ENCODE results near the gene SYNGR3. TPM values are rescaled to one million over a fixed set of nuclear protein-coding genes. Genes with fewer than 3 reads are reported as not detected.

SYNGR3 gene
- total and polyA plus RNA-seq, 3 experiments from 2014 or later, result 2.1 to 3.6 (median 3.4) TPM

GRCh38 chr16:1976951-1977874 lies 12.6 kb upstream of the SYNGR3 start:
- Histone ChIP-seq H3K27ac (ENCODE audit: low read depth, low read length) (no peak overlapping the region), H3K4me3 (ENCODE audit: low read length) (no peak overlapping the region), H3K36me3 (ENCODE audit: insufficient read depth, low read length) (peaks cover 20% of the 10 kb centered on the region), H3K27me3 (ENCODE audit: insufficient read depth, low read length, poor library complexity, severe bottlenecking) (peaks cover 16% of the 10 kb centered on the region), H3K4me1 (ENCODE audit: insufficient read depth, low read length) (peaks cover 9% of the 10 kb centered on the region), H3K9me3 (ENCODE audit: low read length) (no peaks in the 10 kb centered on the region)
- Mint-ChIP-seq H3K36me3 (peaks cover 0 to 51% (median 2%) of the 10 kb centered on the region in 3 donors), H3K9me3 (no peaks in the 10 kb centered on the region), H3K4me1 (peaks cover 6% of the 10 kb centered on the region in 3 donors), H3K27me3 (peaks cover 11 to 12% of the 10 kb centered on the region in 2 donors), H3K27ac (no peak overlapping the region), H3K4me3 (no peak overlapping the region)
- no peak for DNase-seq
- ChIA-PET CTCF (interaction anchor here (1.0 to 1.1 kb wide), 2 partner anchors 27 to 163 kb away, joined by 3 to 4 read pairs; no protein-coding TSS in a partner anchor), POLR2A (interaction anchor here (1.4 kb wide), 1 partner anchor 13 kb away, joined by 5 read pairs; the partner anchor contains the start of gene RPS2)

- CTCF ChIA-PET, result interaction anchor here (1.1 kb wide), 1 partner anchor 26 kb away, joined by 3 read pairs; no protein-coding TSS in a partner anchor
- peaks cover 2 to 6% (median 3%) of the 10 kb centered on the region in 3 donors for H3K4me1 Mint-ChIP-seq
- Histone ChIP-seq H3K4me3 (ENCODE audit: low read length) (no peak overlapping the region), H3K27ac (ENCODE audit: low read depth, low read length) (no peak overlapping the region), H3K36me3 (ENCODE audit: insufficient read depth, low read length) (peaks cover 20% of the 10 kb centered on the region), H3K4me1 (ENCODE audit: insufficient read depth, low read length) (peaks cover 6% of the 10 kb centered on the region), H3K27me3 (ENCODE audit: insufficient read depth, low read length, poor library complexity, severe bottlenecking) (peaks cover 16% of the 10 kb centered on the region), H3K9me3 (ENCODE audit: low read length) (no peaks in the 10 kb centered on the region)
- no peak overlapping the region for H3K4me3 Mint-ChIP-seq
- H3K36me3 Mint-ChIP-seq, result peaks cover 0 to 48% (median 2%) of the 10 kb centered on the region in 3 donors
- no peaks in the 10 kb centered on the region for H3K9me3 Mint-ChIP-seq
- H3K27ac Mint-ChIP-seq, result no peak overlapping the region
- H3K27me3 Mint-ChIP-seq, result peaks cover 12% of the 10 kb centered on the region in 2 donors
- POLR2A ChIA-PET, result no interaction called here
- no peak for DNase-seq
Measured at GRCh38 chr16:1977875-1978268, 11.9 kb upstream of the SYNGR3 start.

- Mint-ChIP-seq H3K4me3 (no peak overlapping the region), H3K27me3 (peaks cover 12 to 16% of the 10 kb centered on the region in 2 donors), H3K36me3 (peaks cover 0 to 45% (median 2%) of the 10 kb centered on the region in 3 donors), H3K4me1 (peaks cover 2 to 11% (median 6%) of the 10 kb centered on the region in 3 donors), H3K9me3 (no peaks in the 10 kb centered on the region), H3K27ac (no peak overlapping the region)
- H3K27ac ChIP-seq (ENCODE audit: low read depth, low read length), result no peak overlapping the region
- no peaks in the 10 kb centered on the region for H3K9me3 ChIP-seq (ENCODE audit: low read length)
- peaks cover 16% of the 10 kb centered on the region for H3K27me3 ChIP-seq (ENCODE audit: insufficient read depth, low read length, poor library complexity, severe bottlenecking)
- H3K4me3 ChIP-seq (ENCODE audit: low read length), result no peak overlapping the region
- peaks cover 20% of the 10 kb centered on the region for H3K36me3 ChIP-seq (ENCODE audit: insufficient read depth, low read length)
- peaks cover 9% of the 10 kb centered on the region for H3K4me1 ChIP-seq (ENCODE audit: insufficient read depth, low read length)
- no peak for DNase-seq
- ChIA-PET POLR2A (interaction anchor here (0.5 to 1.7 kb wide), 2 partner anchors 44 to 196 kb away, joined by 3 to 4 read pairs; partner anchors contain the start of genes NUBP2 and SPSB3), CTCF (no interaction called here)
Measured at GRCh38 chr16:1978476-1979120, 11.2 kb upstream of the SYNGR3 start.

GRCh38 chr16:1979271-1980029 lies 10.3 kb upstream of the SYNGR3 start:
- Mint-ChIP-seq H3K9me3 (no peaks in the 10 kb centered on the region), H3K36me3 (peaks cover 0 to 40% (median 2%) of the 10 kb centered on the region in 3 donors), H3K27ac (no peak overlapping the region), H3K4me1 (peaks cover 2 to 12% (median 6%) of the 10 kb centered on the region in 3 donors), H3K27me3 (peaks cover 12 to 16% of the 10 kb centered on the region in 2 donors), H3K4me3 (peak overlapping the region in 1 of 7 donors; percentile 32)
- H3K4me3 ChIP-seq (ENCODE audit: low read length), result no peak overlapping the region
- peaks cover 16% of the 10 kb centered on the region for H3K27me3 ChIP-seq (ENCODE audit: insufficient read depth, low read length, poor library complexity, severe bottlenecking)
- no peaks in the 10 kb centered on the region for H3K9me3 ChIP-seq (ENCODE audit: low read length)
- peaks cover 11% of the 10 kb centered on the region for H3K4me1 ChIP-seq (ENCODE audit: insufficient read depth, low read length)
- CTCF ChIA-PET, result interaction anchor here (1.5 kb wide), 1 partner anchor 24 kb away, joined by 4 read pairs; no protein-coding TSS in a partner anchor
- no peak overlapping the region for H3K27ac ChIP-seq (ENCODE audit: low read depth, low read length)
- H3K36me3 ChIP-seq (ENCODE audit: insufficient read depth, low read length), result peaks cover 20% of the 10 kb centered on the region
- POLR2A ChIA-PET, result interaction anchor here (0.5 to 1.7 kb wide), 2 partner anchors 43 to 197 kb away, joined by 3 to 4 read pairs; partner anchors contain the start of genes NUBP2 and SPSB3
- no peak for DNase-seq

- peaks cover 18% of the 10 kb centered on the region for H3K4me1 ChIP-seq (ENCODE audit: insufficient read depth, low read length)
- Mint-ChIP-seq H3K27me3 (peaks cover 12 to 16% of the 10 kb centered on the region in 2 donors), H3K4me3 (no peak overlapping the region), H3K9me3 (no peaks in the 10 kb centered on the region), H3K27ac (no peak overlapping the region), H3K4me1 (peaks cover 8 to 19% (median 12%) of the 10 kb centered on the region in 3 donors), H3K36me3 (peaks cover 0 to 34% (median 2%) of the 10 kb centered on the region in 3 donors)
- H3K27me3 ChIP-seq (ENCODE audit: insufficient read depth, low read length, poor library complexity, severe bottlenecking), result peaks cover 16% of the 10 kb centered on the region
- H3K36me3 ChIP-seq (ENCODE audit: insufficient read depth, low read length), result peaks cover 15% of the 10 kb centered on the region
- H3K4me3 ChIP-seq (ENCODE audit: low read length), result no peak overlapping the region
- no peaks in the 10 kb centered on the region for H3K9me3 ChIP-seq (ENCODE audit: low read length)
- DNase-seq, result no peak
- no peak overlapping the region for H3K27ac ChIP-seq (ENCODE audit: low read depth, low read length)
- ChIA-PET CTCF (interaction anchor here (1.5 kb wide), 1 partner anchor 23 kb away, joined by 4 read pairs; no protein-coding TSS in a partner anchor), POLR2A (interaction anchor here (0.7 kb wide), 1 partner anchor 235 kb away, joined by 3 read pairs; the partner anchor contains the start of gene PGP)
Measured at GRCh38 chr16:1980030-1980769, 9.6 kb upstream of the SYNGR3 start.

- Mint-ChIP-seq H3K4me3 (no peak overlapping the region), H3K4me1 (peaks cover 8 to 23% (median 12%) of the 10 kb centered on the region in 3 donors), H3K27me3 (peaks cover 13 to 16% of the 10 kb centered on the region in 2 donors), H3K36me3 (peaks cover 0 to 32% (median 2%) of the 10 kb centered on the region in 3 donors), H3K9me3 (no peaks in the 10 kb centered on the region), H3K27ac (no peak overlapping the region)
- Histone ChIP-seq H3K36me3 (ENCODE audit: insufficient read depth, low read length) (peaks cover 11% of the 10 kb centered on the region), H3K4me3 (ENCODE audit: low read length) (no peak overlapping the region), H3K27ac (ENCODE audit: low read depth, low read length) (no peak overlapping the region), H3K4me1 (ENCODE audit: insufficient read depth, low read length) (peaks cover 20% of the 10 kb centered on the region), H3K9me3 (ENCODE audit: low read length) (no peaks in the 10 kb centered on the region), H3K27me3 (ENCODE audit: insufficient read depth, low read length, poor library complexity, severe bottlenecking) (peaks cover 16% of the 10 kb centered on the region)
- CTCF ChIA-PET, result interaction anchor here (1.5 kb wide), 1 partner anchor 23 kb away, joined by 4 read pairs; no protein-coding TSS in a partner anchor
- POLR2A ChIA-PET, result interaction anchor here (0.7 to 1.4 kb wide), 3 partner anchors 11 to 234 kb away, joined by 3 to 4 read pairs (median 3); partner anchors contain the start of gene PGP
- no peak for DNase-seq
Measured at GRCh38 chr16:1980770-1981087, 9.0 kb upstream of the SYNGR3 start.

Data from CD8-positive, alpha-beta memory T cell (primary cell).